Aorta (tissue), 5 donors: Measurements from ENCODE around the gene SLC2A4. TPM values are rescaled to one million over a fixed set of nuclear protein-coding genes. Genes with fewer than 3 reads are reported as not detected.
A peak's percentile ranks its signal among the peaks of the same experiment; 100 is the strongest.

Experiments
- ATAC-seq: fragments of 200-7000 bp; cut with Tn5 transposase; one replicate; pipeline ENCODE4 v1.9.1; 2022; ENCODE audit warnings: moderate library complexity; ENCODE audit not compliant: low FRiP score
- DNase-seq, 2 donors: peaks; one replicate each; pipeline ENCODE4 v3.0.0-alpha.2; 2020
- H3K27ac ChIP-seq, 2 donors: one replicate each; pipeline ENCODE4 v1.5.1; 2013; ENCODE audit warnings: low read length in 2 of 2, mild to moderate bottlenecking in 2 of 2, moderate library complexity in 2 of 2, control low read depth in 1 of 2, inconsistent platforms in 1 of 2, low read depth in 1 of 2
- H3K27me3 ChIP-seq, 2 donors: one replicate each; pipeline ENCODE4 v1.6.1; 2013; ENCODE audit warnings: control low read depth in 1 of 2, low read length in 1 of 2, mild to moderate bottlenecking in 1 of 2, moderate library complexity in 1 of 2; ENCODE audit not compliant: insufficient read depth in 2 of 2, control insufficient read depth in 1 of 2
- H3K36me3 ChIP-seq, 2 donors: one replicate each; pipeline ENCODE4 v1.6.1; 2013; ENCODE audit warnings: control low read depth in 1 of 2, low read length in 1 of 2, mild to moderate bottlenecking in 1 of 2; ENCODE audit not compliant: insufficient read depth in 2 of 2, control insufficient read depth in 1 of 2
- H3K4me1 ChIP-seq, 2 donors: one replicate each; pipeline ENCODE4 v1.6.1; 2013; ENCODE audit warnings: low read length in 2 of 2, control low read depth in 1 of 2, mild to moderate bottlenecking in 1 of 2, moderate library complexity in 1 of 2; ENCODE audit not compliant: insufficient read depth in 2 of 2, control insufficient read depth in 1 of 2
- H3K4me3 ChIP-seq, 2 donors: one replicate each; pipeline ENCODE4 v1.5.1; 2013; ENCODE audit warnings: low read length in 2 of 2, control low read depth in 1 of 2, mild to moderate bottlenecking in 1 of 2
- H3K9me3 ChIP-seq: one replicate; pipeline ENCODE4 v1.6.1; 2013; ENCODE audit warnings: mild to moderate bottlenecking, low read length; ENCODE audit not compliant: control insufficient read depth
- WGBS, 2 donors: extraction: QIAGEN DNeasy Blood & Tissue Kit; methylation state at CpG; one replicate each; pipeline ENCODE4 v1.1.7; 2013; 5-methylcytosine and 5-hydroxymethylcytosine counted together
- intact Hi-C, 2 donors: fragments of 100-400 bp; cut with DNase I; formaldehyde crosslinking; loops; one replicate each; pipeline versions ENCODE4 v1.14.2 to v1.15.0; 2022
- polyA plus RNA-seq, 2 donors: library from polyadenylated mRNA; stranded (reverse); fragments of 200-250 nt; gene quantifications; one replicate each; pipeline ENCODE4 v1.2.3, GENCODE V29; 2013
- total RNA-seq, 2 donors: library from RNA; stranded (reverse); fragmentation: NEBNext Ultra II Directional; extraction: Animal tissue kit (Norgen Biotek cat#: 25700); gene quantifications; one replicate each; pipeline ENCODE4 v1.2.1, GENCODE V29; 2021
- donor health status: healthy with polysubstance abuse.
- donor health status: Bipolar disorder and iron deficiency.
- donor health status: DM: no; HTN: no; CAD: no.
- donor health status: DM: no; HTN: no; CAD: no.
- donor health status: DM: yes; HTN: yes; CAD: no.

The SLC2A4 gene
- total and polyA plus RNA-seq, 4 donors: 0.63 to 3.9 (median 2.1) TPM

- ATAC-seq: no peak
- 80 to 85% methylated on average over 7 of the region's 7 CpGs for WGBS, 2 donors
- no peak for DNase-seq
- H3K4me1 ChIP-seq: no peaks in the 10 kb centered on the region
- H3K9me3 ChIP-seq: no peaks in the 10 kb centered on the region
- H3K27me3 ChIP-seq: no peaks in the 10 kb centered on the region
- H3K36me3 ChIP-seq: peaks cover 0 to 8% of the 10 kb centered on the region in 2 donors
- intact Hi-C loops: no loop called here
- no peak overlapping the region for H3K4me3 ChIP-seq
- no peak overlapping the region for H3K27ac ChIP-seq
Measured at GRCh38 chr17:7312432-7313087, 31.0 kb downstream of the SLC2A4 start.

- WGBS, 2 donors: 87 to 89% methylated on average over 7 of the region's 7 CpGs
- ATAC-seq (no peak), DNase-seq (no peak)
- Histone ChIP-seq H3K27ac (no peak overlapping the region), H3K4me1 (no peaks in the 10 kb centered on the region), H3K36me3 (peaks cover 0 to 8% of the 10 kb centered on the region in 2 donors), H3K4me3 (no peak overlapping the region), H3K27me3 (no peaks in the 10 kb centered on the region), H3K9me3 (no peaks in the 10 kb centered on the region)
- intact Hi-C loops: no loop called here
Measured at GRCh38 chr17:7313088-7313889, 31.8 kb downstream of the SLC2A4 start.

- DNase-seq (no peak), ATAC-seq (no peak)
- 47% methylated on average over 9 of the region's 9 CpGs for WGBS, 2 donors
- Histone ChIP-seq H3K36me3 (peaks cover 0 to 8% of the 10 kb centered on the region in 2 donors), H3K4me3 (peak overlapping the region; percentile 70 to 76), H3K27ac (peak overlapping the region in 1 of 2 donors; percentile 79), H3K4me1 (no peaks in the 10 kb centered on the region), H3K9me3 (no peaks in the 10 kb centered on the region), H3K27me3 (no peaks in the 10 kb centered on the region)
- intact Hi-C loops: no loop called here
Measured at GRCh38 chr17:7313890-7314718, 32.6 kb downstream of the SLC2A4 start.

- intact Hi-C loops: no loop called here
- peak within 1 kb of the TSS; percentile 70 to 76 for H3K4me3 ChIP-seq
- peak within 1 kb of the TSS; percentile 69 to 79 for H3K27ac ChIP-seq
- no peaks in the 10 kb centered on the region for H3K4me1 ChIP-seq
- no peaks in the 10 kb centered on the region for H3K27me3 ChIP-seq
- 0% methylated on average over 93 to 95 of the region's 95 CpGs for WGBS, 2 donors
- ATAC-seq (peak; percentile 90), DNase-seq (peak; percentile 95 to 98)
- peaks cover 0 to 6% of the 10 kb centered on the region in 2 donors for H3K36me3 ChIP-seq
- H3K9me3 ChIP-seq: no peaks in the 10 kb centered on the region
Measured at GRCh38 chr17:7314719-7315569, 33.4 kb downstream of the SLC2A4 start, which contains the start of gene GPS2. Gene GPS2, minus strand, starts transcription at chr17:7315360. Its CDS starts 308 bp downstream, at chr17:7315052.

- ATAC-seq (peak; percentile 8), DNase-seq (no peak)
- Histone ChIP-seq H3K36me3 (peaks cover 0 to 4% of the 10 kb centered on the region in 2 donors), H3K27me3 (no peaks in the 10 kb centered on the region), H3K9me3 (no peaks in the 10 kb centered on the region), H3K4me1 (no peaks in the 10 kb centered on the region), H3K27ac (peak overlapping the region; percentile 42 to 69), H3K4me3 (peak overlapping the region in 1 of 2 donors; percentile 70)
- intact Hi-C loops: no loop called here
- 34 to 37% methylated on average over 29 to 30 of the region's 30 CpGs for WGBS, 2 donors
Measured at GRCh38 chr17:7315570-7316235, 34.2 kb downstream of the SLC2A4 start.

- intact Hi-C loops: no loop called here
- no peaks in the 10 kb centered on the region for H3K27me3 ChIP-seq
- no peak overlapping the region for H3K27ac ChIP-seq
- DNase-seq (no peak), ATAC-seq (no peak)
- H3K36me3 ChIP-seq: peaks cover 0 to 4% of the 10 kb centered on the region in 2 donors
- 84 to 85% methylated on average over 16 of the region's 16 CpGs for WGBS, 2 donors
- no peaks in the 10 kb centered on the region for H3K4me1 ChIP-seq
- H3K9me3 ChIP-seq: no peaks in the 10 kb centered on the region
- H3K4me3 ChIP-seq: no peak overlapping the region
Measured at GRCh38 chr17:7317161-7317803, 35.8 kb downstream of the SLC2A4 start.

- DNase-seq (no peak), ATAC-seq (no peak)
- Histone ChIP-seq H3K4me1 (no peaks in the 10 kb centered on the region), H3K36me3 (peaks cover 0 to 5% of the 10 kb centered on the region in 2 donors), H3K27me3 (no peaks in the 10 kb centered on the region), H3K27ac (no peak overlapping the region), H3K9me3 (no peaks in the 10 kb centered on the region), H3K4me3 (no peak overlapping the region)
- 90 to 97% methylated on average over 13 of the region's 13 CpGs for WGBS, 2 donors
- intact Hi-C loops: no loop called here
Measured at GRCh38 chr17:7318121-7318860, 36.8 kb downstream of the SLC2A4 start.
